Right renal cortex interstitium (tissue), 3 donors: ENCODE measurements around the gene POGLUT3. TPM values are rescaled to one million over a fixed set of nuclear protein-coding genes. Genes with fewer than 3 reads are reported as not detected.

Source experiments
- DNase-seq, 3 donors: peaks; one replicate each; pipeline ENCODE4 v3.0.0-alpha.2; 2013; ENCODE audit warnings: low read depth in 3 of 3, low spot score in 2 of 3
- polyA plus RNA-seq, 3 donors: library from polyadenylated mRNA; unstranded; fragments of 120-200 nt; gene quantifications; one replicate each; pipeline ENCODE4 v1.2.1, GENCODE V29; 2013; ENCODE audit not compliant: insufficient read length in 3 of 3

Gene POGLUT3, protein sequence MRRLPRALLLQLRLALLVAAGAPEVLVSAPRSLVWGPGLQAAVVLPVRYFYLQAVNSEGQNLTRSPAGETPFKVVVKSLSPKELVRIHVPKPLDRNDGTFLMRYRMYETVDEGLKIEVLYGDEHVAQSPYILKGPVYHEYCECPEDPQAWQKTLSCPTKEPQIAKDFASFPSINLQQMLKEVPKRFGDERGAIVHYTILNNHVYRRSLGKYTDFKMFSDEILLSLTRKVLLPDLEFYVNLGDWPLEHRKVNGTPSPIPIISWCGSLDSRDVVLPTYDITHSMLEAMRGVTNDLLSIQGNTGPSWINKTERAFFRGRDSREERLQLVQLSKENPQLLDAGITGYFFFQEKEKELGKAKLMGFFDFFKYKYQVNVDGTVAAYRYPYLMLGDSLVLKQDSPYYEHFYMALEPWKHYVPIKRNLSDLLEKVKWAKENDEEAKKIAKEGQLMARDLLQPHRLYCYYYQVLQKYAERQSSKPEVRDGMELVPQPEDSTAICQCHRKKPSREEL
- 10 to 100 TPM; 39.8 to 46.0 (median 45.2) TPM for polyA plus RNA-seq

DNA sequence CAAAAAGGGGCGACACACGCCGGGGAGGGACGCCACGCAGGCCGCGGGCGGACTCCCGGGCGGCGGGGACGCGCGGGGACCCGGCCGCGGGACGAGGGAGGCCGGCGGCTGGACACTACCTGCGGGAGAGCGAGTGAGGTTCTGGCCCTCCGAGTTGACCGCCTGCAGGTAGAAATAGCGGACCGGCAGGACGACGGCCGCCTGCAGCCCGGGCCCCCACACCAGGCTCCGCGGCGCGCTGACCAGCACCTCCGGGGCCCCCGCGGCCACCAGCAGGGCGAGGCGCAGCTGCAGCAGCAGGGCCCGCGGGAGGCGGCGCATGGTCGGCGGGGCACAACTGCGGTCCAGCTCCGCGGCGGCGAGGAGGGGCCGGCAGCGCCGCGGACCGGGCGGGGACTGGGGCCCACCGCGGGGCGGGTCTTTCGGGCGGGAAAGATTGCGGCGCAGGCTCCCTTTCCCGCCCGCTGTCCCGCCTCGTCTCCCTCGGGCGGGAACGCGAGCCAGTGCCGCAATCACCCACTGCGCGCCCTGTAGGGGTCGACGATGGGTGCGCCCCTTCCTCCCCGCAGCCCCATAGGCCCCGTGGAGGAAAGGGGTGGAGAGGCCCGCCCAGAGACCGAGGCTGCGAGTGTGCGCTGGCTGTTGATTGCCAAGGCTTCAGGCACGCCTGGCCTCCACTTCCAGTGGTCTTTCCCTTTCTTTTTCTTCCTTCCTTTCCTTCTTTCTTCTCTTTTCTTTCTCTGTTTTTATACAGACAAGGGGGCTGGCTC lies at the start of gene POGLUT3:
Gene POGLUT3, minus strand, starts transcription at position 339 of the 770 bp plus-strand sequence. Its CDS starts 18 bp downstream, at position 321.
- DNase-seq, result peak; percentile 16 to 55 (median 44)

DNA sequence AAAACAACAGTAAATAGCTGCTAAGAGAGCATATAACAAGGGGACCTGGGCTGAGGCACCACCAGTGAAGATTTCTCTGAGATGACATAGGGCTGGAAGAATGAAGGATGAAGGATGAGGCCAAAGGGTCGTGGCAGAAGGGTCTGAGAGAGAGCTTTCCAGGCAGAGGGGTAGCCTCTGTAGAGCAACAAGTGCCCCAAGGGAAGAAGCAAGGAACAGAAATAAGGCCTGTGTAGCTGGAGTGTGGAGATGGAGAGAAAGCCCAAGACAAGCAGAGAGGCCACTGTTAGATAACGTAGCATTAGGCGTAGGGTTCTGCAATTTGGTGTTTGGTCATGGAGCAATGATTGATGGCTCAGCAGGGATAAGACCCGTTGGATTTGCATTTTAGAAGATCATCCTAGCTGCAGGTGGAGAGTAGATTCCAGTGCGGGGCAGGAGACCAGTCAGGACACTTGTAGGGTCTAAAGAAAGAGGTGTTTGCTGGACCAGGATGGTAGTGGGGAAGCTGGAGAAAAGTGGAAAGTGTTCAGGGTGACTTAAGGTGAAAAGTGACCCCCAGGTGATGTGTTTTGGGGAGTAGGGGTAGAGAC lies 47.8 kb upstream of the POGLUT3 start:
- no peak for DNase-seq

DNA sequence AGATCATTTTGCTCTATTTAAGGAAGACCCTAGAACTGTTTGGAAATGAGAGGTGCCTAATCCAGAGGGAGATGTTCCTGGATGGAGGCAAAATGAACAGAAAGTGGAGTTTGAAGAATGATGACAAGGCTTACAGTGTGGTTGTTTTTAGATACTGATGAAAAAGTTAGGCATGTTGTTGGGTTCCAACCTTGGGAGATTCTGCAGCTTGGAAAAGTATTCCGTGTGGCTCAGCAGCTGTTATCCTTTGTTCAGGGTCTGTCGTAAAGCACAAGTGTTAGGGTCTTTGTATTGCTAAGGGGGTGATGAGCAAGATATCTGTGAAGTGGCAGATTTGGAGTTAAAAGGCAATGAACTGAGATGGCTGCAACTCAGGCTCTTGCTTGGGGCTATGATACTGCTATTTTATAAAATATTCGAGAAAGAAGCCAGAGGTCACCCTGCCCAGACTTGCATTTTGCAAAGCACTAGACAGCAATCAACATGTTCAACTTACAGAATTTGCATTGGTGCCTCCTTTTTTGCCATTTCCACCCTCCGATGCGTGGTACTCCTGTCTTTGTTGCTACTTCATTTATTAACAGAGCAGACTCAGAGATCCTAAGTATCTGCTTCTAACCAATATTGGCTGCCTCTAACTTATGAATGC lies 45.3 kb upstream of the POGLUT3 start:
- no peak for DNase-seq

DNA sequence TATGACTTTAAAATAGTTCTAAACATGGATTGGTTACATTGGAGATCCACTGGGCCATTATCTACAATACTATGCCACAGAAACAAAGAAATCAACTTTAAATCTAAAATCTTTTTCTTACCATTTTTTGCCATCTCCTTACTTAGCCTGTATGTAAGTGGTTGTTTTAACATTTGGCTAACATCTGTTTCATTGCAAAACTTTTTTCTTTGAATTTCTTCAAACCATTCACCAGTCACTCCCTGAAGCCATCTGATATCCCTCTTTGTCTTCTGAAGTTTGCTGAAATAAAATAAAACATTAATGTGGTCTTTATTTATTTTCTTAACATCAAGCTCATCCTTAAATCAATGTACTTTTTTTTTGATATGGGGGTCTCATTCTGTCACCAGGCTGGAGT lies 43.3 kb upstream of the POGLUT3 start:
- no peak for DNase-seq

DNA sequence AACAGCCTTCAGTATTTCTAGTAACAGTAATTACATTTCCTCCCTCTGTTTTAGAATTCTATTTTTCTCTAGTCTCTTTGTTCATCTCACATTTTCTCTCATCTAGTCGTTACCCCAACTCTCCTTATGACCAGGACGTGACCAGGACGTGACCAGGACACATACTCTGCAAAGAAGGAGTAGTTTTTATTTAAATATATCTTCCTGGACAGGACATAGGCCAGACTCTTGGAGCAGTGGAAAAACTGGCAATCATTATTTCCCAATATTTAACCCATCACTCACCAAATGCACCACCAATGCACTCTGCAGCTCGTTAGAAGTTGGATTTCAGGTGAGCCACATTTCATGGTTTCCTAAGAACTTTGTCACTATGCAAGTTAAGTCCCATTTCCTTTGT lies 40.3 kb upstream of the POGLUT3 start:
- DNase-seq, result no peak

DNA sequence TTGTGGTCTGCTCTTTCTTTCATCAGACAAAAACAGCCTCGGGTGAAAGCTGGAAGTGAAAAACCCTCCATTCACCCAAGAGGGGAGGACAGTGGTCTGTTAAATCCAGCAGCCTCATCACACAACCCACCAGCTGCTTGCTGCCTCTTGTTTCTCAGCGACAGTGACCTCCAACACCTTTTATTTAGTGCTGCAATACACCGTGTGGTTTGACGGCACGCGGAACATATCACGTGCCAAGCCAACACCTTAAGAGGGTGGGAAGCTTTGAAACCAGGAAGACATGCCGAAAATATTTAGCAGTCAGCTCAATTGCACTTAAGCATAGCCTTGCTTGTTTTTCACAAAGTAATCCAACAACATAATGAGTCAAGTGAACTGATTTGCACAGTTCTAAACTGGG lies 39.8 kb upstream of the POGLUT3 start:
- no peak for DNase-seq

DNA sequence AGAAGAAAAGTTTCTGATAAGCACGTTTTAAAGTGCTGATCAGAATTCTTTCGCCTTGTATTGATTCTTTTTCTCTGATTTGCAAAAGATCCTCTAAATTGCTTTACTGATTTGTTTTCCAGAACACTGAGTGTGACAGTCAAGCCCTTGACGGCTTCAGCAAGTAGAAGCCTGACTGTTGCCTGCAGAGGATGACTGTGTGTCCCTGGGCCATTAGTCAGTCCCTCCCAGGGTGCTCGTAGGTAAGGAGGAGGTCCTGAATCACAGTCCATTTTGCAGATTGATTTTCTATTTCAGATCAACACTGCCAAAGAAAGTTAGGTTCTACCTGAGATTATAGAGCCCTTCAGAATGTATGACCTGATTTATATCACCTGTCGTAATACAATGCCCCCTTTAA lies 38.6 kb upstream of the POGLUT3 start:
- no peak for DNase-seq

DNA sequence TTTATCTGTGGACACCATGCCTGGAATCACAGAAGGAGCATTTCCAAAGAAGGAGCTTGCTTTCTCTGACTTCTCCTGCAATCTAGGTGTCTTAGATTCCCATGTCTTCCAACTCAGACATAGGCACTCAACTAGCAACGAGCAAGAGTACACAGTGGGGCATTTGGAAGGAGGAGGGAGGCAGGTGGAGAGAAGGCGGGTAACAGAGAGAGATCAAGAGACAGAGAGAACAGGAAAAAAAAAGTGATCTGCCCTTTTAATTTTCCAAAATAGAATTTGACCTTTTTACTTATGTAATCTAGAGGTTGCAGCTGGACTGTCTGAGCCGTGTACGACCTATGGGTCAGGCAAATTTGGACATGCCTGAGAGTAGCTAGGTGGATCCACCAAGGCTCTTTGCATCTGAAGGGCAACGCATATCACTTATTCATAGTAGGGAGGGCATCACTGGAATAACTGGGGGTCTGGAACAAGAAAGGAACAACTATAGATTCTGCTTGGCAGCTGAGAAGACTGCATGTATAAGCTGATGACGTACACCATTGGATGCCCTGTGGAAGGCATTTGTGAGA lies 37.3 kb upstream of the POGLUT3 start:
- no peak for DNase-seq

DNA sequence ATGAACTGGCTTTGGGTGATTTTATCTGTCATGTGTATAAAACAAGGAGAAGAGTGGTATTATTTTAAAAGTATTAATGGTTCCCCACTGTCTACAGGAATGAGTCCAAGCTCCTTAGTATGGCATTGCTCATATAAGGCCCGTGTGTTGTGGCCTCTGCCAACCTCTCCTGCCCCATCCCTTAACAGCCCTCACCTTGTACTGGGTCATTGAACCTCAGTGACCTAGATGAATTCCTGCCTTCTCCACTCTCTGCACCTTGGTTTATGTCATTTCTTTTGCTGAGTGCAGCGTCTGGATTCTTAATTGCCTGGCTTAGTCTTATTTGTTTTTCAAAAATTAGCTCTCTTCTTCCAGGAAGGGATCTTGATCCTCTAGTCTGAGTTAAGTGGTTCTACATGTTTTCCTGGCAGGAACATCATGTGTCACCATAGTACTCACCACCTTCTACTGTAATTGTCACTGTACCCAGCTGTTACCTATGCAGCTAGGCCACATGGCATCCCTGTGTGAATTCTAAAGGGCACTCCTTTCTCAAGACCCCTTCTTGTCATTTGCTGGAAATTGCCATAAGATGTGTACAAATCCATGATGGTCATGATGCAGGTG lies 36.2 kb upstream of the POGLUT3 start:
- DNase-seq, result no peak

DNA sequence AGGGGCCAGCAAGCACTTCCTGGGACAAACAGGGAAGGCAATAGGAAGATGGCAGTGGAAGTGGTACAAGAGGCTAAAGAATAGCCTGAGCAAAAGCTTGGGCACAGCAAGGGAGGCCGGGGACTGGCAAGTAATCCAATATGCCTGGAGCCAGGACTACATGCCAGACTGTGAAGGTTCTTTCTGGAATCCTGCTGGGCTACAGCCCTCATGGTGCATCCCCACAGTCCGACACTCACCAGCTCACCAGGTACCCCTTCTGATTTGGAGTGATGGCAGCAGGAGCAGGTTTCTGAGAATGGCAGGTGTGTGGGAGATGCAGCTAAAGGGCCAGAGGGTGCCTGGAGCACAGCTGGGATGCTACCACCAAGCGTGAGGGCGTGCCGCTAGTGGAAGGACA lies 32.2 kb upstream of the POGLUT3 start:
- DNase-seq, result no peak

DNA sequence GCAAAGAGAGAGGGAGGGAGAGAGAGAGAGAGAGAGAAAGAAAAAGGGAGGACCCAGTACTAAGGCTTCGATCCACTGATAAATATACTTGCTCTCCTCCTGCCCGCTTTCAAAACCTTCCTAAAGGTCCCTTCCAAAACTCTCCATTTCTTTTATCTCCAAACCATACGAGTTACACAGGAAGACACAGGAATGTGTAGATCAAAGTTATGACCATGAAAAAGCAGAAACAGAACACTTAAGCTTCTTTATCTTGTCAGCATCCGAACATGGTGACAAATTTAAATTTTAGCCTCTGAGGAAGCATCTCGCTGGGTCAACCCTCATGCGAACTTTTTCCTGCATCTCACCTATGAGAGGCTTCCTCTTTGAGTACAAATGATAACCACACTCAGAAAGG lies 29.2 kb upstream of the POGLUT3 start:
- no peak for DNase-seq

DNA sequence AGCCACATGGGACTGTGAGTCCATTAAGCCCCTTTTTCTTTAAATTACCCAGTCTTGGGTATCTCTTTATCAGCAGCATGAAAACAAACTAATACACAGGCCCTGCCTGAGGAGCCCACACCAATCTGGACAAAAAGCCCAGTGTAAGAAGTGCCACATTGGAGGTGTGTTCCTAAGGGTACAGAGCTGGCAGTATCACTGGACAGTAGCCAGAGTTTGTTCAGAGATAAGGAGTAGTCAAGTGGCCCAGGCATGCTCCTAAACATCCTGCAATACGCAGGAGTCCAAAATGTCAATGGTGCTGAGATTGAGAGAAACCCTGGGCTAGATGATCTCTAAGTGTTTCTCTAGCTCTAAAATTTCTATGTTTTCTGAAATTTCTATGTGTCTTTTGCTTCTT lies 27.0 kb upstream of the POGLUT3 start:
- DNase-seq, result no peak

DNA sequence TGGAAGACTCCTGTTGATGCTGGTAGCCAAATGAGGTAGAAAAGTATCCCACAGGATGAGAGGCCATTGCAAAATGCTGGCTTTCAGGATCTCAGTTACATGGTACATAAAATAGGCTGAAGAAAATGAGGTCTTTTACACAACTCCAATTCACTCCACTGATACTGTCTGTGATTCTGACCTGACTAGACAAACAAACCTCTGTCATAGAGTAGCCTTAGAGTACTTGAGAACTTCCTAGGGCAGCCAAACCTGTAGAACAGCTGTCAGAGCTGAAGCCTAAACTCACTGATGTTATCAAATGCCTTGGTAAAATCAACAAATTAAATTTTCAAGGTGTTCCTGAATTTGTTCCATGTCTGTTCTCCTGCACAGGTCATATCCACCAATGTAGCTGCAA lies 26.2 kb upstream of the POGLUT3 start:
- no peak for DNase-seq

DNA sequence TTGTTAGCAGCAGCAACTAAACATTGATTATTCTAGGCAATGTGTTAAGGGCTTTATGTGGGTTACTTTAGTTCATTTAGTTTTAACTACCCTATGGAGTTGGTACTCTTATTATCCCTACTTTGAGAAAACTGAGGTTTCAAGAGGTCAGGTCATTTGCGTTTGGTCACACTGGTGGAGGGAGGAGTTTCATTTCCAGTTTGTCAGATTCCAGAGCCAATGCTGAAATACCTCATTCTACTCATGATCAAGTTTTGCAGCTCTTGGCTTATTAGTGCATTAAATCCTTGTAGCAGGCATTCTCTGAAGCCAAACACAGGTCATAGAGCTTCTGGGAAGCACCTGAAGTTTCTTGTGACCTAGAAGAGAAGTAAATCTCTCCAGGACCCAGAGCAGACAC lies 24.1 kb upstream of the POGLUT3 start:
- no peak for DNase-seq

DNA sequence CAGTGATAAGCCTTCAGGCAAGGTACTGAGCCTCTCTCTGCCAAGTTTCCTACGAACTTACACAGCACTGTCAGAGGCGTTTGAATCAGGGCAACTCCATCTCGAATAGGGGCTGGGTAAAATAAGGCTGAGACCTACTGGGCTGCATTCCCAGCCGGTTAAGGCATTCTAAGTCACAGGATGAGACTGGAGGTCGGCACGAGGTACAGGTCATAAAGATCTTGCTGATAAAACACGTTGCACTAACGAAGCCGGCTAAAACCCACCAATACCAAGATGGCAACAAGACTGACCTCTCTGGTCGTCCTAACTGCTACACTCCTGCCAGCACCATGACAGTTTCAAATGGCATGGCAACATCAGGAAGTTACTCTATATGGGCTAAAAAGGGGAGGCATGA lies 20.4 kb upstream of the POGLUT3 start:
- no peak for DNase-seq

DNA sequence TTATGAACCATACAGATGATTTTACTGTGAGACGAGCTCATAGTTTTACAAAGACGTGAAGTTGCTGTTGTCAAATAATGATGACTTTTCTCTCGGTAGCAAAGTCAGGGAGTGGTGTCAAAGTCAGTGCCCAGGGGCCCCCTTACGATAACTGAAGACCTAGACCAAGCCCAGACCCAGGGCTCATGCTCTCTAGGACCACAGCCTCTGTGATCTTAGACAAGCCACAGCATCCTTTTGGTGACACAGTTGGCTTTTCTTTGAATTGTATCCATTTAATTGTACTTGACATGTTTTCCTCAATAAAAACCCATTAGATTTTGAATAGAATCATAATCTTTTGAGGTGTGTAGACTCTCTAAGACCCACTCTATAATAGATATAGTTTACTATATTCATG lies 17.9 kb upstream of the POGLUT3 start:
- DNase-seq, result no peak

DNA sequence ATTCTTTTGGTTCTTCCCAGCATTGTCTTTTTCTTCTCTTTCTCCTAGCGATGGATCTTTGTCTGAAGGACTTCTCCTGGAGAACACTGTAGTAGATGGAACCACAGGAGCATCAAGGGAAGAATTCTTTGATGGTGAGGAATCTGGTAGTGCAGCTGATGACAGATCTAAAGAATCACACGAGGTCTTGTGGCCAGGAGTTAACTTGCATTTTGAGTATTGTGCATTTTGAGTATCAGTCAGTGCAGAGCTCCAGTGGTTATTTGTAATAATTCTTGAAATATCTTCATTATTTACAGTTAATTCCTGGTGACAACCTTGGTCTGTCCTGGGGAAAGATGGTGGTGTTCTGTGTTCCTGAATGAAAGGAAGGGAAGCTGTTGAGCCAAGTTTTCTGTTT lies 14.5 kb upstream of the POGLUT3 start:
- no peak for DNase-seq

DNA sequence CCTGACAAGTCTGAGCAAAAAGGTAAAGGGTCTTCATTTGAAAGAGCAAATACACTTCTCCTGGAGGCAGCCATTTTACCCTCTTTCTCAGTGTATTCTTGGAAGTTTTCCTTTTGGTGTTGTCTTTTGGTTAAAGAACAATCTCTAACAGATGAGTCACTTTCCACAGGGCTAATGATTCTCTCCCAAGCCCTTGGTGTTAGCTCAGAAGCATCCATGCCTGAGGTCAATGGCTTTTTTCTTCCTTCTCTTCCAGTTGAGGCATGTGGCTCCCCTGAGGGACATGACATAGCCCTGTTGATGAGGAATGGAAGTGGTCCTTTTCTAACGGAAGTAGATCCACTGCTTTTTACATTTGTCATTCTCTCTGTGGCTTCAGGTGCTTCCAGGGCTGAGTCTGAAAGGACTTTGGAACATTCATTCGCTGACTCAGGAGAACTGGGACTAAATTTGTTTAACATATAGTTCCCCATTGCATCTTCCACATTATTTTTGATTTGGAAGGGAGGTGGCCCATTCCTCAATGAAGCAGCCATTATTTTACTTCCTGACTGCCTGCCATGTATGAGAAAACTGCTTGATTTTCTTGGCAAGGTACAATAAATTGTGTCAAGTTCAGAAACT lies 13.8 kb upstream of the POGLUT3 start:
- no peak for DNase-seq

DNA sequence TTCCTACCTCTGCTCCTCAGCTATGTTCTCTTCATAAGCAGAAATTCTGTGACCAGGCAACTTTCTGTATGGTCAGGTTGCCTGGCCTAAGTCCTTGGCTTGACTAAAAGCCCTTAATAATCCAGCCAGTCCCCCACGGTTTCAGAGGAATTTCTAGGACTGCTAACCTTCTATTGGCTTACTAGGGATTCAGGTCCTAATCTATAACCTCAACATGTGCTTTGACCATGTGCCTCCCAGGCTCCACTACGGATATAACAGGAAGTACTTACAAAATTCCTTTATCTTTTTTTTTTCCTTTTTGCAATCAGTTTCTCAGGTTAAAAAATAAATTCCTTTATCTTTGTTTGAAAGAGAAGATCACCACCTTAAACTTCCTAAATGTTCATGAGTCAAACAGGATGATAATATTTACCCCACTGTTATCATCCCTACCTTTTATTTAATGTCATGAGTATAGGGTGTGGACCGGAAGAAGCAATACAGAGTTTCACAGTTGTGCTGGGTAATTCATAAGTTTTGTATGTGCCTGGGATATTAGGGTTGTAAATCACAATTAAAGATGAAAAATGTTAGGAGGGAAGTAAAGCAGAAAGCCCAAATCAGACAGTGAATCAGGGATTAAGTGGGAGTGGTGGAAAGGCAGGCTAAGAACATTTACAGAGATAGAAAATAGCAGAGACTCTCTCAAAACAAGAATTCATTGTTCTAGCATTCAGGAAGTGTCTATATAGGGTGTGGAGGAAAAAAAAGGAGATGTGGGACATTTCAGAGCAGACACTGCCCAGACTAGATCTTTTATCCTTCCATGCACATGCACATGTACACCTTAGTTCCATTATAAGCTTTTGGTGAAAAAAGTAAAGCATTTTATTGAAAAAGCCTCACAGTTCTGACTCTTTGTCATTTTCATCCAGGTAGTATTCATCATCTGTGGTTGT lies 10.7 kb upstream of the POGLUT3 start:
- no peak for DNase-seq
